GM19099 (cell line): Measurements from ENCODE around the gene RRP9.

Experiments used
- POLR2A ChIP-seq: IDR thresholded peaks from 3 replicates; pipeline ENCODE4 v1.6.1; 2011; ENCODE audit warnings: low read depth; ENCODE audit not compliant: insufficient read length; ENCODE audit errors: extremely low read depth

RRP9 gene

GRCh38 chr3:51975852-51976549, 34.3 kb upstream of the RRP9 start:
- no peak for TF ChIP-seq POLR2A

GRCh38 chr3:51974963-51975851, 33.5 kb upstream of the RRP9 start, which contains the start of gene ABHD14A:
Gene ABHD14A (plus strand): TSS chr3:51975064. CDS start chr3:51975136, 72 bp downstream.
- TF ChIP-seq POLR2A, result peak; percentile 91

GRCh38 chr3:51974277-51974962, 32.7 kb upstream of the RRP9 start:
- no peak for TF ChIP-seq POLR2A

GRCh38 chr3:51971350-51971749, 29.6 kb upstream of the RRP9 start:
- TF ChIP-seq POLR2A, result no peak

GRCh38 chr3:51970606-51971300, 29.0 kb upstream of the RRP9 start:
- no peak for TF ChIP-seq POLR2A

- TF ChIP-seq POLR2A, result no peak
These were observed 28.1 kb upstream of the RRP9 start for GRCh38 chr3:51969841-51970240.

- no peak for TF ChIP-seq POLR2A
These were observed 27.4 kb upstream of the RRP9 start for GRCh38 chr3:51968883-51969678.

- TF ChIP-seq POLR2A, result no peak
These were observed 26.6 kb upstream of the RRP9 start for GRCh38 chr3:51968170-51968775.

- TF ChIP-seq POLR2A, result no peak
These were observed 25.9 kb upstream of the RRP9 start, which contains the start of gene PCBP4 for GRCh38 chr3:51967384-51968169. Gene PCBP4 (minus strand): TSS chr3:51967454. CDS start chr3:51961240, 6,214 bp downstream.

GRCh38 chr3:51966922-51967383, 25.2 kb upstream of the RRP9 start:
- TF ChIP-seq POLR2A, result no peak

GRCh38 chr3:51966486-51966885, 24.8 kb upstream of the RRP9 start:
- TF ChIP-seq POLR2A, result no peak

GRCh38 chr3:51966016-51966415, 24.3 kb upstream of the RRP9 start:
- TF ChIP-seq POLR2A, result no peak

- no peak for TF ChIP-seq POLR2A
These were observed 22.8 kb upstream of the RRP9 start for GRCh38 chr3:51964521-51964920.
